ENCODE data around the gene GOLGA6L2.
"Not testable (repeated sequence)": the region's sequence is repeated elsewhere in the genome, so short reads cannot be mapped to it uniquely, and the experiment has no call there.

GOLGA6L2 gene

GRCh38 chr15:23411841-23412240 is 35.2 kb downstream of the GOLGA6L2 start:
- Histone ChIP-seq H3K4me1 (ENCODE audit: control insufficient read depth, insufficient read depth, low read length) (no peaks in the 10 kb centered on the region), H3K4me3 (ENCODE audit: low read length) (no peak overlapping the region), H3K9me3 (ENCODE audit: control insufficient read depth, insufficient read depth, low read length) (no peaks in the 10 kb centered on the region), H3K27me3 (ENCODE audit: control insufficient read depth, insufficient read depth, low read length) (no peaks in the 10 kb centered on the region), H3K36me3 (ENCODE audit: control insufficient read depth, insufficient read depth, low read length) (no peaks in the 10 kb centered on the region), H3K27ac (ENCODE audit: low read length) (no peak overlapping the region)
- DNase-seq (ENCODE audit: low read depth, low spot score), result no peak
- no CpG with 5 or more reads among the region's 10 CpGs for WGBS (ENCODE audit: insufficient coverage, insufficient read length)

DNA sequence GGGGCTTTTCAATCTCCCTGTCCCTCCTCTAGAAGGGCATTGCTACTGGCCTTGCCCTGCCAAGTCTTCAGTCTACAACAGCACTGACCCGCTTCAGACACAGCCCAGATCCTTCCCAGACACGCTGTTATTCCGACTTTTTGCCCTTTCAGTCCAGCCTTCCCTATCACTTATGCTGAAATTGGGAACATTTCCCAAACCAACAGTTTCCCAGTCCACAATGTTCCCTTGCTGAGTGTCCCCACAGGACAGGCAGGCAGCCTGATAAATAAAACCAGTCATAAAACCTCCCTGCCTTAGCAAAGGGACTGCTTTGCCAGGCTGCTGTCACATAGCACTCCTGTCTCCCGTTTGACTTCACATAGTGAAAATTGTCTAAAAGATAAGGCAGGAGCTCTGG is 43.5 kb downstream of the GOLGA6L2 start:
- H3K4me1 ChIP-seq (ENCODE audit: control insufficient read depth, insufficient read depth, low read length), result no peaks in the 10 kb centered on the region
- H3K4me3 ChIP-seq (ENCODE audit: low read length), result no peak overlapping the region
- no peaks in the 10 kb centered on the region for H3K27me3 ChIP-seq (ENCODE audit: control insufficient read depth, insufficient read depth, low read length)
- no peak for DNase-seq (ENCODE audit: low read depth, low spot score)
- no peak overlapping the region for H3K27ac ChIP-seq (ENCODE audit: low read length)
- no peaks in the 10 kb centered on the region for H3K36me3 ChIP-seq (ENCODE audit: control insufficient read depth, insufficient read depth, low read length)
- H3K9me3 ChIP-seq (ENCODE audit: control insufficient read depth, insufficient read depth, low read length), result peaks cover 2% of the 10 kb centered on the region; the same call in 1 of the 2 replicates
- no CpG with 5 or more reads among the region's 4 CpGs for whole genome bisulfite sequencing (ENCODE audit: insufficient coverage, insufficient read length)

- Histone ChIP-seq H3K27ac (ENCODE audit: low read length) (no peak overlapping the region), H3K9me3 (ENCODE audit: control insufficient read depth, insufficient read depth, low read length) (peaks cover 2% of the 10 kb centered on the region; the same call in 1 of the 2 replicates), H3K4me1 (ENCODE audit: control insufficient read depth, insufficient read depth, low read length) (no peaks in the 10 kb centered on the region; the same call in 1 of the 2 replicates), H3K4me3 (ENCODE audit: low read length) (no peak overlapping the region), H3K27me3 (ENCODE audit: control insufficient read depth, insufficient read depth, low read length) (no peaks in the 10 kb centered on the region), H3K36me3 (ENCODE audit: control insufficient read depth, insufficient read depth, low read length) (no peaks in the 10 kb centered on the region)
- DNase-seq (ENCODE audit: low read depth, low spot score), result no peak
- no CpG with 5 or more reads among the region's 5 CpGs for WGBS (ENCODE audit: insufficient coverage, insufficient read length)
These were observed 44.5 kb downstream of the GOLGA6L2 start for GRCh38 chr15:23402544-23402943.

DNA sequence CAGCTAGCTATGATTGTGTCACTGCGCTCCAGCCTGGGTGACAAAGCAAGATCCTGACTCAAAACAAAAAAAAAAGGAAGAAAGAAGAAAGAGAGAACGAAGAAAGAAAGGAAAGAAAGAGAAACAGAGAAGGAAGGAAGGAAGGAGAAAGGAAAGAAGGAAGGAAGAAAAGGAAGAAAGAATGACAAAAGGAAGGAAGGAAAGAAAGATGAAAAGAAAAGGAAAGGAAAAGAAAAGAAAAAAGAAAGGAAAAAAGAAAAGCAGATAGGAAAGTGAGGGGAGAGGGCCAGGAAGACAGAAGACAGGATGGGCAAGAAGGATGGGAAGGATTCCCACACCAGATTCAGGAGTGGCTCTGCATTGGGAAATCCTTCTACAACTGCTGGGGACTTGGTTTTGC is 44.9 kb downstream of the GOLGA6L2 start:
- Histone ChIP-seq H3K27ac (ENCODE audit: low read length) (no peak overlapping the region), H3K4me1 (ENCODE audit: control insufficient read depth, insufficient read depth, low read length) (no peaks in the 10 kb centered on the region; the same call in 1 of the 2 replicates), H3K36me3 (ENCODE audit: control insufficient read depth, insufficient read depth, low read length) (no peaks in the 10 kb centered on the region), H3K27me3 (ENCODE audit: control insufficient read depth, insufficient read depth, low read length) (no peaks in the 10 kb centered on the region), H3K4me3 (ENCODE audit: low read length) (no peak overlapping the region), H3K9me3 (ENCODE audit: control insufficient read depth, insufficient read depth, low read length) (peaks cover 2% of the 10 kb centered on the region; the same call in 1 of the 2 replicates)
- no peak for DNase-seq (ENCODE audit: low read depth, low spot score)
- no CpG with 5 or more reads among the region's 2 CpGs for WGBS (ENCODE audit: insufficient coverage, insufficient read length)

DNA sequence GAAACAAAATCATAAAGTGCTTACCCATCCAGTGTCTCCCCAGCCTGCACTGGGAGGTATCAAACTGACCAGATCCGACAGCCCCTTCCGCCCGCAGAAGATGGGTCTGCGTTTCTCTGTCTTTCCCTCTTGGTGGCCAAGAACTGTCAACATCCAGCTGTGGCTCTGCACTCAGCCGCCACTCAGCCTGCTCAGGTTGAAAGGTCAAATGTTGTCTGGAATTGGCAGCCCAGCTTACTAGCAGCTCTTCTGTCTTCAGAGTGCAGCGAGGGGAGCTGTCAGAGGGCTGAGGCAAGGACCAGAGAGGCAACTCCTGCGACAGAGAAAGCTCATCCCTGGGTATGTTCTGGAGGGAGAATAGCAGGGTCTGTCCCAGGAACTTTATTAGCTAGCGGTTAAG is 45.4 kb downstream of the GOLGA6L2 start:
- Histone ChIP-seq H3K9me3 (ENCODE audit: control insufficient read depth, insufficient read depth, low read length) (peaks cover 2% of the 10 kb centered on the region; the same call in 1 of the 2 replicates), H3K27me3 (ENCODE audit: control insufficient read depth, insufficient read depth, low read length) (no peaks in the 10 kb centered on the region), H3K4me1 (ENCODE audit: control insufficient read depth, insufficient read depth, low read length) (no peaks in the 10 kb centered on the region; the same call in 1 of the 2 replicates), H3K4me3 (ENCODE audit: low read length) (no peak overlapping the region), H3K36me3 (ENCODE audit: control insufficient read depth, insufficient read depth, low read length) (no peaks in the 10 kb centered on the region), H3K27ac (ENCODE audit: low read length) (no peak overlapping the region)
- DNase-seq (ENCODE audit: low read depth, low spot score), result no peak
- WGBS (ENCODE audit: insufficient coverage, insufficient read length), result no CpG with 5 or more reads among the region's 8 CpGs

GRCh38 chr15:23399207-23399606 is 47.8 kb downstream of the GOLGA6L2 start:
- H3K4me3 ChIP-seq (ENCODE audit: low read length); H3K27me3 ChIP-seq (ENCODE audit: control insufficient read depth, insufficient read depth, low read length); H3K36me3 ChIP-seq (ENCODE audit: control insufficient read depth, insufficient read depth, low read length); H3K27ac ChIP-seq (ENCODE audit: low read length); DNase-seq (ENCODE audit: low read depth, low spot score); H3K9me3 ChIP-seq (ENCODE audit: control insufficient read depth, insufficient read depth, low read length); H3K4me1 ChIP-seq (ENCODE audit: control insufficient read depth, insufficient read depth, low read length): not testable (repeated sequence)
- no CpG with 5 or more reads among the region's 5 CpGs for WGBS (ENCODE audit: insufficient coverage, insufficient read length)

DNA sequence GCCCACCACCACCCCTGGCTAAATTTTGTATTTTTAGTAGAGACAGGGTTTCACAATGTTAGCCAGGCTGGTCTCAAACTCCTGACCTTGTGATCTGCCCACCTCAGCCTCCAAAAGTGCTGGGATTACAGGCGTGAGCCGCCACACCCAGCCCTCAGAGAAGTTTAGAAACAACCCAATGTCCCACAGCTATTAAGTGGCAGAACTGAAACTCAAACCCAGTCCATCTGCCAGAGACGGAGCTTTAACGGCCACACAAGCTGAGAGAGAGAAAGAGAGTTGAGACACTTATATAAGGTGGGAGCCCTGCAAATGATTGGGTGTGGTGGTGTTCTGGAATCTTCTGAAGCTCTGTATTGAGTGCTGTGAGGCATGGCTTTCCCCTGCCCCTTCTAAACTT is 48.7 kb downstream of the GOLGA6L2 start:
- H3K4me3 ChIP-seq (ENCODE audit: low read length); H3K4me1 ChIP-seq (ENCODE audit: control insufficient read depth, insufficient read depth, low read length); DNase-seq (ENCODE audit: low read depth, low spot score); H3K36me3 ChIP-seq (ENCODE audit: control insufficient read depth, insufficient read depth, low read length); H3K9me3 ChIP-seq (ENCODE audit: control insufficient read depth, insufficient read depth, low read length); H3K27ac ChIP-seq (ENCODE audit: low read length); H3K27me3 ChIP-seq (ENCODE audit: control insufficient read depth, insufficient read depth, low read length): not testable (repeated sequence)
- no CpG with 5 or more reads among the region's 4 CpGs for WGBS (ENCODE audit: insufficient coverage, insufficient read length)

DNA sequence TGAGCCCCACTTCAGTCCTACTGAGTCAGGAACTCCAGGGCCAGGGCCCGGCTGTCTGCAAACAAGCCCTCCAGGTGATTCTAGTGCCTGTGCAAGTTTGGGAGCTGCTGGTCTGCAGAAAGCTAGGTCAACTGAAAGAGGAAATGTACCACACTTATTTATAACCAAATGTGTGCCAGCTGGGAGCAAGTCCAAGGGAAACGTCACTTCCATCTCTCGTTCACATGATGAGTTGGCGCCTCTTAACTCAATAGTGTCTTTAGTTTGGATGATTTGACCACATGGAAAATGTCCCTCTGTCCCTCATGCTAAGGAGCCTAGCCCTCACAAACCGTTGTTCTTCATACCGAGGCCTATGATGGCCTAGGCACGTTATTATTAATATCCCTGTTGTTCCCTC is 49.3 kb downstream of the GOLGA6L2 start:
- no peak for DNase-seq (ENCODE audit: low read depth, low spot score)
- Histone ChIP-seq H3K27me3 (ENCODE audit: control insufficient read depth, insufficient read depth, low read length) (no peaks in the 10 kb centered on the region), H3K36me3 (ENCODE audit: control insufficient read depth, insufficient read depth, low read length) (no peaks in the 10 kb centered on the region), H3K4me3 (ENCODE audit: low read length) (no peak overlapping the region), H3K9me3 (ENCODE audit: control insufficient read depth, insufficient read depth, low read length) (peaks cover 2% of the 10 kb centered on the region; the same call in 1 of the 2 replicates), H3K27ac (ENCODE audit: low read length) (no peak overlapping the region), H3K4me1 (ENCODE audit: control insufficient read depth, insufficient read depth, low read length) (no peaks in the 10 kb centered on the region; the same call in 1 of the 2 replicates)
- no CpG with 5 or more reads among the region's 7 CpGs for WGBS (ENCODE audit: insufficient coverage, insufficient read length)

- Histone ChIP-seq H3K27me3 (ENCODE audit: control insufficient read depth, insufficient read depth, low read length) (no peaks in the 10 kb centered on the region), H3K4me3 (ENCODE audit: low read length) (no peak overlapping the region), H3K9me3 (ENCODE audit: control insufficient read depth, insufficient read depth, low read length) (no peaks in the 10 kb centered on the region), H3K36me3 (ENCODE audit: control insufficient read depth, insufficient read depth, low read length) (no peaks in the 10 kb centered on the region), H3K4me1 (ENCODE audit: control insufficient read depth, insufficient read depth, low read length) (no peaks in the 10 kb centered on the region; the same call in 1 of the 2 replicates), H3K27ac (ENCODE audit: low read length) (no peak overlapping the region)
- no CpG with 5 or more reads among the region's 5 CpGs for WGBS (ENCODE audit: insufficient coverage, insufficient read length)
- no peak for DNase-seq (ENCODE audit: low read depth, low spot score)
These were observed 51.2 kb downstream of the GOLGA6L2 start for GRCh38 chr15:23395832-23396231.

DNA sequence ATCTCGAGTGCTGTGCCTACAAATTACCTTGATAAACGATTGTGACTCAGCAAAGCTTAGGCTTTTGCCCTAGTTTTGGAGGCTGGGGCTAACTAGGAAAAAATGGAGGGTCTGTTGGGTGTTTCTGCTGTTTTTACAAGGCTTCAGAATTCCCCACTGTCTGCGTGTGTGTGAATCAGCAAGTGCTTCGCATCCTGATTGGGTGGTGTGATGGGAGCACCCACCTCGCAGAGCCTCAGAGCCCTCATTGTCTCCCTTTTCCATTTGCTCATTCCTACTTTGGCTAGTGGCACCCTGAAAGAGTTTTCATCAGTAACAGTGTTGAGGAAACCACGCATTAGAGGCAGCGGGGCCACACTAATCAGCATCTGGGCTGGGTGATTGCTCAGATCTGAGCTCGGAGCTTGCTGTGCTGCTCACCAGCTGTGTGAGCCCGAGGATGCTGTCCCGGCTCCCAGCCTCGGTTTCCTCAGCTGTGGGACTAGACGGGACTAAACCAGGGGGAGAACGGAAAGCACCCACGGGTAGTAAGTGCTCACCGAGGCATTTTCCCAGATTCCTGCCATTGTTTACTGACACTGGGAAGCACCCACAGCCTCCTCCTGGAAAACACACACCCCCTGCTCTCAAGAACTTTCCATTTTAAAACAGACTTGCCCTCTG is 51.9 kb downstream of the GOLGA6L2 start:
- no peak for DNase-seq (ENCODE audit: low read depth, low spot score)
- no peaks in the 10 kb centered on the region for H3K27me3 ChIP-seq (ENCODE audit: control insufficient read depth, insufficient read depth, low read length)
- H3K4me3 ChIP-seq (ENCODE audit: low read length), result no peak overlapping the region
- H3K9me3 ChIP-seq (ENCODE audit: control insufficient read depth, insufficient read depth, low read length), result no peaks in the 10 kb centered on the region; the same call in 1 of the 2 replicates
- no peaks in the 10 kb centered on the region; the same call in 1 of the 2 replicates for H3K4me1 ChIP-seq (ENCODE audit: control insufficient read depth, insufficient read depth, low read length)
- no peaks in the 10 kb centered on the region for H3K36me3 ChIP-seq (ENCODE audit: control insufficient read depth, insufficient read depth, low read length)
- H3K27ac ChIP-seq (ENCODE audit: low read length), result no peak overlapping the region
- no CpG with 5 or more reads among the region's 15 CpGs for WGBS (ENCODE audit: insufficient coverage, insufficient read length)

Measured in iPS DF 6.9 (cell line).